Stimulated activated CD8-positive, alpha-beta memory T cell treated with anti-CD3 and anti-CD28 coated beads, Interleukin-4, amount 100 ng/mL, for 4 hours (primary cell): Measurements from ENCODE around the gene BAZ2B.
"Not testable (repeated sequence)": the region's sequence is repeated elsewhere in the genome, so short reads cannot be mapped to it uniquely, and the experiment has no call there.

Experiments used
- DNase-seq, 2 donors: peaks; one replicate each; pipeline ENCODE4 v3.0.0-alpha.2; 2020; ENCODE audit warnings: low read depth in 2 of 2, low spot score in 1 of 2

BAZ2B gene

DNA sequence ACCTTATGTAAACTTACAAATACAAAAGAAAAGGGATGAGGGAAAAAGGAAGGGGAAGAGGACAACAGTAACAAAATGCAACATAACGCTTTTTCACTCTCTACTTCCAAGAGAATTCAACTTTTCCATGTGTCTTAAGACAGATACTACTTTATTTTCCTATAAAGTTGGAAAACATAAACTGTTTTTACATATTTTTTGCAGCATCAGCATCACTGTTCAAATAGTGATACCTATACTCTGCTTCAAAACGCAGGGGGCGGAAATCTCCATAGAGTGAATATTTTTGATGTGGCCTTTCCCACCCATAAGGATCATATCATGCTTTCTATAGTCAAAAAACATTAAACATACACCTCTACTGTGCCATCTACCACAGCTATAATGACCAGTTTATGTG lies 77.5 kb downstream of the BAZ2B start:
- DNase-seq = no peak

DNA sequence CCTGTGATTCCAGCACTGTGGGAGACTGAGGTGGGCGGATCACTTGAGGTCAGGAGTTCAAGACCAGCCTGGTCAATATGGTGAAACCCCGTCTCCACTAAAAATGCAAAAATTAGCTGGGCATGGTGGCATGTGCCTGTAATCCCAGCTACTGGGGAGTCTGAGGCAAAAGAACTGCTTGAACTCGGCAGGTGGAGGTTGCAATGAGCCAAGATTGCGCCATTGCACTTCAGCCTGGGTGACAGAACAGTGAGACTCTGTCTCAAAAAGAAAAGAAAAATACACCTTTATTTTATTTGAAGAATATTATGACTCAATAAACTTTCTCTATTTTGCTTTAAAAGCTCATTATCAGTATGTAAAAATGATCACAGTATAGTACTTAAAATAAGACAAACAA lies 81.1 kb downstream of the BAZ2B start:
- not testable (repeated sequence) for DNase-seq

DNA sequence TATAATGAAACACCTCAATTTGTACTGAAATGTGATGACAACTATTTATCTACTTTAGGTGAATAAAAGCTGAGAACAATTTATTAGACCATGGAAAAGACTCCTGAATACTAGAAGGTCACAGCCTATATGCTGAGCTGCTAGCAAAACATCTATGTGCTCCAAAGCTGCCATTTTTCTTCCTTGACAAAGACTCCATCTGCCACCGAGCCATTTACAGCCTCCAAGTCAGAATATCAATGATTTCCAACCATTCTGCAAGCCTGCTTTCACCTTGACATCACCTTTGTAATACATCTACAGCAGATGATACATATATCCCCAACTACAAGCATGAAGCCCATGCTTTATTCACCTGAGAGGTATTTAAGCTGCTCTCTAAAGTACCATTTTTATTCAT lies 84.9 kb downstream of the BAZ2B start:
- DNase-seq = no peak

DNA sequence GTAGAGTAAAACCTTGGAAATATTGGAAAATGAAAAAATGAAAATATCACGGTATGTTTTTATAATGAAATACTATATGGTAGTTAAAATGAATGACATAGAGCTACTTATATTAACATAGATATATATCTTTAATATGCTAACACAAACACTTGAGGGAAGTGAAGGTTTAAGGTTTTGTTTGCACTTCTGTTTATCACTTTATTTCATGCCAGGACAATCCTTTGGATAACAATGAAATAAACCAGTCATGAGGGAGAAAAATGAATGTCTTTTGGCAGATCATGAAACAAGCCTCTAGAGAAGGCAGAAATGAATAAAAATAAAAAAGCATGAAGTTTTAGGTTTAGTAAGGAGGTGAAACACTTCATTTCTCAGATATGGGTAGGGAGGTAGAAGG lies 89.9 kb downstream of the BAZ2B start:
- DNase-seq = no peak

DNA sequence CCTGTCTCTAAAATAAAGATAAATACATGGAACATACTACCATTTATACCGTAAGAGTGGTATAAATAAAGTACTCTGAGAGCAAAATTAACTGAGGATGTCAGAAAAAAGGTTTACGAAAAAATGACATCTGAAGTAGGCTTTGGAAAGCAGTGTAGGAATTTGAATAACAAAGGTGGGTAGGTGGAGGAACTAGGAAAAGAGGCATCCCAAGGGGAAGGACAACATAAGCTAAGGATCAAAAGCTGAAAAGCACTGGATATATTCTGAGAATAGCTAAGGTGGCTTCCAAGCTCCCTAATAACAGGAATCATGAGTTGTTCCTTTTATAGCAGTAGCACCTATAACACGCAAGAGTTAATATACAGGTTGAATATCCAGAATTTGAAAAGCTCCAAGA lies 91.3 kb downstream of the BAZ2B start:
- DNase-seq = no peak

DNA sequence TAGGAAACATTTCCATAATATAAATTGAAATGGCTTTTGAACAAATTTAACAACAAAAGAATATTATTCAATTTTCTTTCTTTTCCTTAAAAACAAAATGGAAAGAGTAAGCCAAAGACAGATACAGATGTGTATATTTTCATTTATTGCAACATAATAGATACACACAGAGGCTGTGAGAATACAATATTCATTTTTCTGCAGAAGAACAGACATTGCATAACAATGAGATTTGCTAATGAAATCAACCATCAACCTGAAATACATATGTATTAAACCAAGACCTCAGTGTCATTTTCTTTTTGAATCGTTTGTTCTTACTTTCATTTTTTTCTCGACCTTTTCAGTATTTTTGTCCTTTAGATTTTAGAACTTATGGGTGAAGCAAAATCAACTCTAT lies 95.1 kb downstream of the BAZ2B start:
- DNase-seq = no peak

DNA sequence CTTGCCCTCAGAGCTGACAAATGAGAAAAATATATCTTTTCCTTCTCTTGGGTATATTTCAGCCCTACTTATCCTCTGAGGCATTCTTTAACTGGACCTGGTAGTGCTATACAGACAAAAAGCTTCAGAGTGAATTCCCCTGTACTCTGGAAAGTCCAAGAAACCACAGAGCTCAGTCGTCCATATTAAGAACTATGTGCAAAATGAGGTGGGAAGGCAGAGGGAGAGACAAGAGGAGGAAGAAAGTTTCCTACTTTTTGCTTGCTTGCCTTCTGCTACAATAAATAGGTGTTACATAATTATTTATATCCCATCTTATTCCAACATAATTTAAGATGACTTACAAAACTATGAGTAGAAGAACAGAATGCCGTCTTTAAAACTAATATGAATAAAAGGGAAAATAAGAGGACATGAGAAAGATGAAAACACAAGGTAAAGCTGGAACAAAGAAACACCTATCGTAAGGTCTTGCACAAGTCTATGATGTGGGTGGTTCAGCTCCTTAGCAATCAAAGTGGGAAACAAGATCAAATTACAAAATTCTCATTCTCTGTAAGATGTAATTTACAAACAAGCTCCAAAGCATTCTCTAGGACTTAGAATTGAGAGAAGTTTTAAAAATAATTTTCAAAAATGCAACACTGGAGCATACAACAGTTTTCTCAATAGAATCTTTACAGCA lies 97.9 kb downstream of the BAZ2B start:
- DNase-seq = no peak

DNA sequence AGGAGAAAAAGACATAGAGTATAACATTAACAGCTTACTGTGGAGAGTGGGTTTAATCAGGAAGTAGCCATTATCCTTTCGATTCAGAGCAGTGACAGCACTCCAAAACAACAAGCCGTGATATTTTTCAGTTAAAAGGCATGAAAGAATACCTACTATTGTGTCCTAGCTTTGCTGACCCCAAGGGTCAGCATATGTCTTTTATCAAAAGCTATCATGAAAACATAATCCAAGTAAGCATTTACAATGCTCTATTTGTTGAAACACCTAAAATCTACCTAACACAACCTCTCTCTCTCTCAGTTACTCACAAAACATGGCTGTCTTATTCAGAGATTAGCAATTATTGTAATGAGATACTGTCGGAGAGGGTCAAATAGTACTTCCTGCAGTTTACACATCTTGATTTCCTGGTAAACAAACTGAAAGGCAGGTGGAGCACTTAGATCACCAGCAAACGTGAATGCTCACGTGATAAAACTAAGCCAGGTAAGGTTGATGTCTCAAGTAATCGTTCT lies 100.0 kb downstream of the BAZ2B start:
- DNase-seq = no peak

DNA sequence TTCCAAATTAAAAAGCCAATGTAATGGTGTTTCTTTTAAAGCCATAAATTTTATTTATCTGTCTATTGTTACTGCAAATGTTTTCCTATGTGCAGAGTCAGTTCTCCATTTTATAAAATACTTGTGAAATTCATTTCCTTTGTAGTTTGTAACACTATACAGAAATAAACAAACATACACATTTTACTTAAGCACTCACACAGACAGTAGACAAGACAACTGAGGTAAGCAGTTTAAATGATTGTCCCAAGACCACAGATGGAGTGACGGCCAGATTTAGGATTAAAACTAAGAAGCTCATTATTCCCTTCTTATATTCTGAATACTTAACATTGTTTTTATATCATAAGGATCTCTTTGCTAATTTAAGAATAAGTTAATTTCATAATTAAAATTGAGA lies 100.9 kb downstream of the BAZ2B start:
- no peak for DNase-seq

DNA sequence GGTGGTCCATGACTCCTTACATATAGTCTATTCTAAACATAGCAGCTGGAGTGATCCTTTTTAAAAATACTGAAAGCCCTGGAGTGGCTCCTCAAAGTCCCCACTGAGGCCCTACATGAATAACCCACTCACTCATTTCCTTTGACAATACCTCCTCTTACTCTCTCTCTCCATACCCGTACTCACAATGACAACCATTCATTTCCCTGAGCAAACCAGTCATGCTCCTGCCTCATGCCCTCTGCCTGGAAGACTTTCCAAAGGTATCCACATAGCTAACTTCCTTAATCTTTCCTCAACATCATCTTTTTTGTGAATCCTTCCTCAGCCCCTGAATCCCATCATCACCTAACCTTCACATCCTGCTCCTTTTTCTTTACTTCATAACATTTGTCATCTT lies 102.6 kb downstream of the BAZ2B start:
- no peak for DNase-seq

DNA sequence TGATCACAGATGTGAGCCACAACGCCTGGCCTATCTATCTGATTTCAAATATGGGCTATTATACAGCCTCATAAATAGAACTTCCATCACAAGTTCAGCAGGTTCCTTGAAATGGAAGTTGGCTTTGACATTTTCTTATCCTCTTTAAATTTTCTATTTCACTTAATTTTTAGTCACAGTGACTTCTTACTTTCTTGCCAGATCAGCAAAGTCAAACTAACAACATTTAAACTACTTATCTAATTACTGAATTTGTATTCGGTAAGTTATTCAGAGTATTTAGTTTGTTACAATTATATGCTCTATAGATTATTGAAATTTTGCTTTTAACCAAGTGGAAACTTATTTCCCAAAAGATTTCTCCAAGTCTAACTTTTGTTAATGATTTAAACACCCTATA lies 108.2 kb downstream of the BAZ2B start:
- no peak for DNase-seq

DNA sequence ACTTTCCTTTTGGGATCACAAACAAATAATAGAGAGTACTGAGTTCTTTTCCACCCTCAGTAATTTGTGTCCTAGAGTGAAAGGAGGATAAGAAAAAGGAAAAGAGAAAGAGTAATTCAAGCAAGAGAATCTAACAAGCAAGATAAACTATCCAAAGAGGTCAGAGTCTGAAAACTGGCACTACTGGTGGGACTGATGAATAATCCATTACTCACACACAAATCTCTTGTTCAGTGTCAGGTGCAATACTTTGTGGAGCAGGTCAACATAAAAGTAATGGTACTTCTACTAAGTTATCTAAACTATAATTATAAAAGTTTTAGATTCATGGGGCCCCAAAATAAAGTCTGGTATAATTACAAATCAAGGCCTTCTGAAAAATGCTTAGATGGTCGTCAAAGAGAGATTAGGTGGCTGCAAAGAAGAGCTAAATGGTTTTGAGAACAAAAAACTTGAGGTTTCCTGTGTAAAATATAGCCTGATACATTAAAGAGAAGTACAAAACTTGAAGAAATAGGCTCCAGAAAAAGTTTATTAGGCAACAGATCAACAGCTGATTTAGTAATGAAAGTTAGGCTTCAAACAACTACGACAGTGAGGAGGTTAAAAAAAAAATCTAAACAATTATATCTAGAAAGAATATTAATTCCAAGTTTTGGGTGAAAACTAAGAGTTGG lies 109.4 kb downstream of the BAZ2B start:
- DNase-seq = no peak

DNA sequence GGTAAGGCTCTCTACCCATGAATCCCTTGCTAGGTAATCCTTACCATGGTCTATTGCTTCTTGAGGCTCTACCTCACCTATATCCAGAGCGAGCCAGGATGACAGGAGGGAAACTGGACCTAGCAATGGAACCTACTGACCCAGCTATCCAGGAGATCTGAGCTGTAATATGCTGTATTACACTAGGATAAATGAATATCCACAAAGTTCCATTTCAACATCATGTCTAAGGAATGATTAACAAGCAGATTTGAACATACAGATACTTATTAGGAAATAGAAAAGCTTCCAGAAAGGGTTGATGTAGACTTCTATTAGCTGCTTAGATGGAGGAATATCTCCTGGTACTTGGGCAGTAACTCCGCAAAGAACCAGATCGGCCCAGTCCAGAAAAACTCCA lies 110.1 kb downstream of the BAZ2B start:
- DNase-seq = no peak

DNA sequence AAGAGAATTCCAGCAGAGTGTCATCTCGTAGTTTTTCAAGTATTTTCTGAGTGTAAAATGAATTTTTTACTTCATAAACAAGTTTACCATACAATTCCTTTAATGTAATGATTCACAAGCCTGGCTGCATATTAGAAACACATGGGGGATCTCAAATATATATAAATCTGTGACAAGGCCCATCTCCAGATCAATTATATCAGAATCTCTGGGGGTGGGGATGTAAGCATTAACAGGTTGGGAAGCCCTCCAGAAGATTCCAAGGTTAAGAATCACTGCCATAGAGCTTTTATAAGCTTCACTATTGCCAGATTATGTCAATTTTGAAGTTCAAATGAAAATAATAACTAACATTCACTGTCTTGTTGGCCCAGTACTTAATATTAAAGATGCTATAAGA lies 111.2 kb downstream of the BAZ2B start:
- DNase-seq = no peak

DNA sequence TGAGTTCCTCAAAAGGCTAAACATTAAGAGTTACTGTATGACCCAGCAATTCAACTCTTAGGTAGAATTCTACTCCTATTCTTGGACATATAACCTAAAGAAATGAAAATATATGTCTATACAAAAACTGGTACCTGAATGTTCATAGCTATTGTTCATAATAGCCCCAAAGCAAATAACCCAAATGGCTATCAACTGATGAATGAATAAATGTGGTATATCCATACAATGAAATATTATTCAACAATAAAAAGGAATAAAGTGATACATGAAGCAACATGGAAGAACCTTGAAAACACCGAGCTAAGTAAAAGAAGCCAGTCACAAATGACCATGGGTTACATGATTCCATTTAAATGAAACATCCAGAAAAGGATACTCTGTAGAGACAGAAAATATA lies 114.6 kb downstream of the BAZ2B start:
- DNase-seq = no peak

DNA sequence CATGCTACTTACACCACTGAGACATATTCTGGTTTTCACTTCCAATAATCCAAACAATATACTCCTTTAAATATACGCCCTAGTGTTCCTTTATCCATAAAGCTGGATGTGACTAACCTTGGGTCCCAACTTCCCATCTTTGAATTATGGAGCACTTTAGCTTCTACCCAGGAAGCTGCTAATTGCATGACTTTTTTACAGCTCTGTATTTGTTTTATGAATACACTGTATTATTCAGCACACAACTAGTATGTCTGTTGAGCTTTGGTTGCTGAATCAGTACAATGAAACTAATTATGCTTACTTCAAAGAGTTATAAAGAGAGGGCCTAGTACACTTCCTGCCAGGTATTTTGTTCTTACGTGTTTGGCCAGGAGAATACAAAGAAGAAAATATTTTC lies 118.5 kb downstream of the BAZ2B start:
- DNase-seq = no peak

DNA sequence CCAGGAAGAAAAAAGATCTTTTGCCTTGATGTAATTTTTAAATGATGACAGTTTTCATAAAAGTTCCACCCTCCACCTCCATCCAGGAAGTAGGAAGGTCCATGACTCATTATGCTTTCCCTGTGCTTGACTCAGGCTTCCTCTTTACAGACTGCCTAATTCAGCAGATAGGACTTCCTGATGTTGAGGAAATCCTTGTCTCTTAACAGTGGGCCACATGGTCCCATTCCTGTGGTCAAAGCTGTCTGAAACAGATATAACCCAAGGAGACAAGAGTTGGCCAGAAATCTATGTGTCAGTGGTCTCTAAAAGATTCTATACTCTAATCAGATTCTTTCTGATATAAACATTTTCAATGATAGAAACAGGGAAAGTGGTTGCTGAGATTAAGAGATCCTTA lies 119.1 kb downstream of the BAZ2B start:
- DNase-seq = no peak

DNA sequence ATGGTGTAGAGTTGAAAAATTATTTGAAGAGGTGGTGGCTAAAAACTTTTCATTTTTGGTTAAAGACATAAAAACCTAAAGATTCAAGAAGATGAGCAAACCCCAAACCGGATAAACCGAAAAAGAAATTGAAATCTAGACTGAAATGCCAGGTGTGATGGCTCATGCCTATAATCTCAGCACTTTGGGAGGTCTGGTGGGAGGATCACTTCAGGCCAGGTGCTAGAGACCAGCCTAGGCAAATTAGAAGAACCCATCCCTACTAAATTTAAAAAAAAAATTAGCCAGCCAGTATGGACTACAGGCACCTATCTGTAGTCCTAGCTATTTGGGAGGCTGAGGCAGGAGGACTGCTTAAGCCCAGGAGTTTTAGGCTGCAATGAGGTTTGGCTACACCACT lies 126.9 kb downstream of the BAZ2B start:
- DNase-seq = no peak

DNA sequence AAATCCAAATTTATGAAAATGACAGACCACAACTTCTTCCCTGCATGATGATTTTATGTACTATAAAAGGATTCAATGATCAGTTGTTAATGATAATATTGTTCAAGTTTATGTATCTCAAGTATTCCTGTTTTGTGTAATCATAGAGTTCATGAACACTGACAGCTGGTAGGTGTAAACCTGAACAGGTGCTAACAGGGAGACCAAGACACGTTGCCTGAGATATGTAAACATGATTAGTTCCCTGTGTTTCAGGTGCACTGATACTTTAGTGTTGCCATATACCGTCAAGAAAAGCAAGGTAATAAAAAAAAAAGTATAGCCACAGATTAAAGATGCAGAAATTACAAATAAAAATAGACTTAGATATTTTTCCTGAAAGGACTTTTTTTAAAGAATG lies 131.8 kb downstream of the BAZ2B start:
- DNase-seq = no peak

DNA sequence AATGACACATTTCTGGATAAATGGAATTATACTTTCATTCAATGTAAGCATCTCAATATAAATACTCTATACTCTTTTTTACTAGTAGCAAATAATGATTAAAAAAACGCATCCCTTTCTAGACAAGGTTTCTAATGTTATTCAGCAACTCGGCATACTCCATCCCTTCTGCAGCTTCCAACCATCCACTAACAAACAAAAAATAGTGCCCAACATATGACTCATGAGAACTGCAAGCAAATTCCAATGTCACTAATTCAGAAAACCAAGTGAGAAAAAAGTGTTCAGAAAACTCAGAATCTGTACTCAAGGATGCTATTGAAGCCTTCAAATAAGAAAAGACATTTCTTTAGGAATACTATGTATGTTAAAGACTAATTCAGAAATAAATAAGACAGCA lies 140.0 kb downstream of the BAZ2B start:
- DNase-seq = no peak

DNA sequence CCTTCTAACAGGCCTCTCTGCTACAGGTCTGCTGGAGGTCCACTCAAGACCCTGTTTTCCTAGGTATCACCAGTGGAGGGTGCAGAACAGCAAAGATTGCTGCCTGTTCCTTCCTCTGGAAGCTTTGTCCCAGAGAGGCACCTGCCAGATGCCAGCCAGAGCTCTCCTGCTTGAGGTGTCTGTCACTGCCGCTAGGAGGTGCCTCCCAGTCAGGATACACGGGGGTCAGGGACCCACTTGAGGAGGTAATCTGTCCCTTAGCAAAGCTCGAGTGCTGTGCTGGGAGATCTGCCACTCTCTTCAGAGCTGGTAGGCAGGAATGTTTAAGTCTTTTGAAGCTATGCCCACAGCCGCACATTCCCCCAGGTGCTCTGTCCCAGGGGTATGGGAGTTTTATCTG lies 140.6 kb downstream of the BAZ2B start:
- no peak for DNase-seq

DNA sequence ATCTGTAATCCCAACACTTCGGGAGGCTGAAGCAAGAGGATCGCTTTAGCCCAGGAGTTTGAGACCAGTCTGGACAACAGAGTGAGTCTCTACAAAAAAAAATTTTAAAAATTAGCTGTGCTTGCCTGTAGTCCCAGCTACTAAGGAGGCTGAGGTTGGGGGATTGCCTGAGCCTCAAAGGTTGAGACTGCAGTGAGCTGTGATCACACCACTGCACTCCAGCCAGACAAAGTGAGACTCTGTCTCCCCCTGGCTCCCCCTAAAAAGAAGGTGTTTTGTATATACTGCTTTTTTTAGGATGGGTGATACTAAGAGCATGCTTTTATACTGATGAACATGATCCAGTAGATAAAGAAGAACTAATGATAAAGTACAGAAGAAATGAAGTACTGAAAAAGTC lies 145.0 kb downstream of the BAZ2B start:
- no peak for DNase-seq

DNA sequence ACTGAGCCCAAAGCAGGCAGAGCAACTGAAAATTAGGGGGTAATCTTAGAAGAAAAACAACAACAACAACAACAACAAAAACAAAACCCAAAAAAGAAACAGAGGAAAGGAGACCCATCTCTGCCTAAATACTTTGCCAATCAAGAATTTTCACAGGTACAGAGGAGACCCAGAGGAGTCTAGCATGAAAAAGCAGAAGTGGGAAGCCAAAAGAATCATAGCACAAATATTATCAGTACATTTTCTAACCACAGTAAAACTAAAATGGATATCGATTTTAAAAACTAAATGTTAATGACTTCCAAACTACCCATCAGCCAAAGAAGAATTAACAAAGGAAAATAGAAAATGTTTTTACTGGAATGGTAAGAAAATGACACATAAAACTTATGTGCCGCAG lies 148.1 kb downstream of the BAZ2B start:
- DNase-seq = no peak
